Measurements from ENCODE around the gene IRF9. TPM values are rescaled to one million over a fixed set of nuclear protein-coding genes. Genes with fewer than 3 reads are reported as not detected.

The IRF9 gene
- total RNA-seq, 1 donor from 2014 or later = 123 TPM

GRCh38 chr14:24206260-24207103, 45.4 kb downstream of the IRF9 start:
- no peak for TF ChIP-seq CTCF (IDR thresholded peaks at IDR 0.05)
- Histone ChIP-seq H3K4me3 (no peak overlapping the region), H3K36me3 (peaks cover 70% of the 10 kb centered on the region), H3K27ac (no peak overlapping the region), H3K27me3 (no peaks in the 10 kb centered on the region), H3K4me1 (no peaks in the 10 kb centered on the region), H3K9me3 (no peaks in the 10 kb centered on the region)
- DNase-seq = no peak
- intact Hi-C loops (cut with DNase I) = no loop called here
- no peak for ATAC-seq

GRCh38 chr14:24207104-24207551, 46.1 kb downstream of the IRF9 start:
- no peaks in the 10 kb centered on the region for H3K9me3 ChIP-seq
- H3K4me1 ChIP-seq = peaks cover 2% of the 10 kb centered on the region
- intact Hi-C loops (cut with DNase I) = no loop called here
- H3K27ac ChIP-seq = no peak overlapping the region
- ATAC-seq = no peak
- no peak for TF ChIP-seq CTCF (IDR thresholded peaks at IDR 0.05)
- DNase-seq = no peak
- H3K27me3 ChIP-seq = no peaks in the 10 kb centered on the region
- H3K36me3 ChIP-seq = peaks cover 65% of the 10 kb centered on the region
- H3K4me3 ChIP-seq = no peak overlapping the region

- intact Hi-C loops (cut with DNase I) = no loop called here
- H3K36me3 ChIP-seq = peaks cover 61% of the 10 kb centered on the region
- no peak for TF ChIP-seq CTCF (IDR thresholded peaks at IDR 0.05)
Measured at GRCh38 chr14:24207625-24208024, 46.6 kb downstream of the IRF9 start.

GRCh38 chr14:24211311-24211710, 50.2 kb downstream of the IRF9 start:
- ATAC-seq = no peak
- no peaks in the 10 kb centered on the region for H3K27me3 ChIP-seq
- intact Hi-C loops (cut with DNase I) = no loop called here
- no peaks in the 10 kb centered on the region for H3K9me3 ChIP-seq
- peaks cover 48% of the 10 kb centered on the region for H3K36me3 ChIP-seq
- H3K4me3 ChIP-seq = no peak overlapping the region
- no peak for TF ChIP-seq CTCF (IDR thresholded peaks at IDR 0.05)
- H3K27ac ChIP-seq = no peak overlapping the region
- DNase-seq = no peak
- peaks cover 10% of the 10 kb centered on the region for H3K4me1 ChIP-seq

More at GRCh38 chr14:24207625-24208024, 46.6 kb downstream of the IRF9 start:
- Histone ChIP-seq H3K9me3 (no peaks in the 10 kb centered on the region), H3K4me1 (peaks cover 6% of the 10 kb centered on the region), H3K27ac (no peak overlapping the region), H3K27me3 (no peaks in the 10 kb centered on the region), H3K4me3 (no peak overlapping the region)
- ATAC-seq (no peak), DNase-seq (no peak)

- Histone ChIP-seq H3K4me1 (peaks cover 10% of the 10 kb centered on the region), H3K36me3 (peaks cover 37% of the 10 kb centered on the region), H3K9me3 (no peaks in the 10 kb centered on the region), H3K27me3 (no peaks in the 10 kb centered on the region), H3K4me3 (peak within 1 kb of the TSS; percentile 67), H3K27ac (peak within 1 kb of the TSS; percentile 96)
- peak; percentile 8 for TF ChIP-seq CTCF (IDR thresholded peaks at IDR 0.05)
- peak; percentile 99 for DNase-seq
- peak; percentile 93 for ATAC-seq
- intact Hi-C loops (cut with DNase I) = no loop called here
Measured at GRCh38 chr14:24212924-24213865, 52.1 kb downstream of the IRF9 start, which contains the start of gene CHMP4A. Gene CHMP4A (minus strand): TSS chr14:24213488. CDS start chr14:24213439, 49 bp downstream.

Data from upper lobe of right lung (tissue), 1 donor.